Activated CD4-positive, alpha-beta T cell treated with anti-CD3 and anti-CD28 coated beads, Interleukin-2, amount 50 U/mL, for 4 hours (primary cell): ENCODE data around the gene GPC3.
"Not testable (repeated sequence)": the region's sequence is repeated elsewhere in the genome, so short reads cannot be mapped to it uniquely, and the experiment has no call there.

Experiments used
- DNase-seq, 2 experiments: peaks; one replicate each; pipeline ENCODE4 v3.0.0-alpha.2; 2020

The GPC3 gene

GRCh38 chrX:133985164-133985966 is at the start of gene GPC3:
GPC3 (minus strand) TSS chrX:133985594.
- DNase-seq, result peak; percentile 18 to 19

GRCh38 chrX:134032441-134032840 is 47.0 kb upstream of the GPC3 start:
- DNase-seq, result no peak

DNA sequence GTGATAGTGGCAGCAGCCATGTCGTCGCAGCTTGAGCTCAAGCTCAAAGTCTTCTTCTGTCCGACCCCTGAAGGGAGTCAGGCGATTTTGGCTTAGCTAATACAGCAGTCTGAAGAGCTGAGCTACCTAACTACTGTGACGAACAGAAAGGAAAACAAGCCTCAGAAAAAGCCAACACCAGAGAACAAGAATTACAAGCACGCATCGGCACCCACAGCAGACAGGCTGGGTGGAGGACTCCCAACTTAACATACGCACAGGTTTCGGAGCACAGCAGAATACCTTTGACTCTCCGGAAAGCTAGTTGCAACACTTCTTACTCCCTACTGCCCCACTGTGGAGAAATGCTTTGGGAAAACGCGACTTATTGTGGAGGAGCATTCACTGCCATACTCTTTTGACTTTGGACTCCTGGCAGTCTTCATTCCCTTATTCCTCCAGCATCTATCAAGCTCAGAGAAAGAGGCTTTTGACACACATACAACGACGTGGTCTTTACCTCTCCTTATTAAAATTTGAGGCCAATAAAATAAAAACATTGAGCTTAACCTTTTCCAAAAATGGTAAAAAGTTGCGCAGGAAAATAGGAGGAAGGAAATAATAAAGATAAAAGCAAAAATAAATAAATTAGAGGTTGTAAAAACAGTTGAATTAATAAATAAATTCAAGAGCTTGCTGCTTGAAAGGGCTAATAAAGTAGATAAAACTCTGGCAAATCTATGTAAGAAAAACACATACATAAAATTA is 41.3 kb upstream of the GPC3 start:
- peak; percentile 4 to 5 for DNase-seq

GRCh38 chrX:134025986-134026545 is 40.7 kb upstream of the GPC3 start:
- no peak for DNase-seq

- no peak for DNase-seq
Measured at GRCh38 chrX:134024686-134025377, 39.4 kb upstream of the GPC3 start.

DNA sequence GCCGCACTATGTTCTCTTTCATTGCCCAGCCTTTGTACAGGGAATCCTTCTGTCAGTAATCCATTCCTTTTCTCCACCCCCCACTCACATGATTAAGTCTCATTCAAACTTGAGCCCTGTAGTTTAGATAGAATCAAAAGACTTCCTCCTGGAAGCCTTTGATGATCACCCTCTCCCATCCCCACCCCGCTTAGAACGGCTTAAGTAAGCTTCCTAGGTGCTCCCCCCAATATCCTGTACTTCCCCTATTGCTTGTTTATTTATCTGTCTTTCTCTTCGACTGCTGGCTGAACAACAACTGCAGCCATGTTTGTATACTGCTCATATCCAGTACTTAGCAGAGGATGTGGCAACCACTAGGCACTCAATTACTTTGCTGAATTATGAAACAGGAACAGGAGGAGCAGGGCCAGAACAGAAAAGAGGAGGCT is 38.5 kb upstream of the GPC3 start:
- DNase-seq, result no peak

GRCh38 chrX:134020910-134021309 is 35.5 kb upstream of the GPC3 start:
- DNase-seq, result no peak

GRCh38 chrX:134019567-134020206 is 34.3 kb upstream of the GPC3 start:
- no peak for DNase-seq

DNA sequence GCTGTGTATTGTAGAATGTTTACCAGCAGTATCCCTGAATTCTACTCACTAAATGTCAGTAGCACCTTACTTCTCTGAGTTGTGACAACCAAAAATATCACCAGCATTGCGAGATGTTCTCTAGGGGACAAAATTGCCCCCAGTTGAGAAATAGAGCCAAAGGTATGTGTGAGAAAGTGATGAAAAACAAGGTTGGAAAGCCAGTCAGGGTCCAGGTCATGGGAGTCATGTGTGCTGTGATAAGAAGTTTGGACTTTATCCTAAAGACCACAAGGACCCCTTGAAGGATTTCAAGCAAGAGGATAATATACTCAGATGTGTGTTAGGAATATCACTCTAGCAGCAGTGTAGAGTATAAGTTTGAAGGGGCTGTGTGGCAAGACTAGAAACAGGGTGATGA is 30.9 kb upstream of the GPC3 start:
- not testable (repeated sequence) for DNase-seq

- DNase-seq, result not testable (repeated sequence)
Measured at GRCh38 chrX:134015510-134015909, 30.1 kb upstream of the GPC3 start.

DNA sequence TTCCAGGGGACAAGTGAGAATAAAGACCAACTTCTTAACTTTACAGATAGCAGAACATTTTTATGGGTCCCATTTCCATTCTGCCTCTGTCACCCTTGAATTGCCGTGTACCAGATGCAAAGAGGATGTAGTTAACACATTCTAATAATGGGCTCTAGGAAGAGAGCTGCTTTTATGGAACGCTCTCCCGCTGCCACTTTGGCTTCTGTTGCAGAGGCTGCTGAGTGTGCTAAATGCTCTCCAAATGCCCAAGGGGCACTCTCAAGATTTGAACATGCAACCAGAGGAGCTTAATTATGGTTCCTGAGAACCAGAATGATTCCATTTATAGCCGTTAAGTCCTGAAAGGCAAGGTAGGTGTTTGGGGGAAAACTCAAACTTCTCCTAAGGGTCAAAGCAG is 28.1 kb upstream of the GPC3 start:
- DNase-seq, result no peak

DNA sequence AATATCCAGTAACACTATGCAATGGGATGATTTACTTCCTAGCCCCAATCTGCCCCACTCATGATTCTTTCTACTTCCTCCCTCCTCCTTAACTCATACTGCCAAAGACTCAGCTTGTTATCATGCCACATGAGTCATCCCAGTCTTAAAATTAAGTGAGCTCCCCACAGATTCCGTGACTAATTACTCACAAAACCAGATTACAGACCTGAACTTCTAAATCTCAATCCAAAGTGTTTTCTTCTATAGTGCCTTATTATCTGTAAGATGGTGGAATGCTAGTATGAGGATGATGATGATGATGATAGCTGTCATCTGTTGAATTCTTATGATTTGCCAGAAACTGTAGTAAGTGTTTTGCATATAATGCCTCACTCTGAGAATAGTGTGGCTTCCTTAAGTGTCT is 27.7 kb upstream of the GPC3 start:
- no peak for DNase-seq

DNA sequence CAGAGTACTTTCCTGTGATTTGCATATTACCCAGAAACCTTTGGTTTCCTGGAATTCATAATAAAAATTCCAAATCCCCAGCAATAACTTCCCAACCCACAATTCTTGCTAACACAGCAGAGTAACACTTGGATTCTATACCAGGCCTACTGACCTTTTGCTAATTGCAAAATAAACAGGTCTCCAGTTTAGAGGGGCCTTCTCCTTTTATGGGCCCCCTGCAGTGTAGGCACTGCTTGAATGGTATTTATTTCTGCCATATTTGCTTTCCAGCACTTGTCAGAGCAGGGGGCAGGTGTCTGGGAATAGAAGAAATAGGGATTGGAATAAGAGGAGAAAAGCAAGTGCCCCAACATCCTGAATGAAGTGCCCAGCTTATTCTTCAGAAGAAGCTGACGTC is 25.3 kb upstream of the GPC3 start:
- no peak for DNase-seq

GRCh38 chrX:134007716-134008115 is 22.3 kb upstream of the GPC3 start:
- no peak for DNase-seq

- no peak for DNase-seq
Measured at GRCh38 chrX:134006484-134007161, 21.2 kb upstream of the GPC3 start.

GRCh38 chrX:134004084-134004483 is 18.7 kb upstream of the GPC3 start:
- DNase-seq, result no peak

DNA sequence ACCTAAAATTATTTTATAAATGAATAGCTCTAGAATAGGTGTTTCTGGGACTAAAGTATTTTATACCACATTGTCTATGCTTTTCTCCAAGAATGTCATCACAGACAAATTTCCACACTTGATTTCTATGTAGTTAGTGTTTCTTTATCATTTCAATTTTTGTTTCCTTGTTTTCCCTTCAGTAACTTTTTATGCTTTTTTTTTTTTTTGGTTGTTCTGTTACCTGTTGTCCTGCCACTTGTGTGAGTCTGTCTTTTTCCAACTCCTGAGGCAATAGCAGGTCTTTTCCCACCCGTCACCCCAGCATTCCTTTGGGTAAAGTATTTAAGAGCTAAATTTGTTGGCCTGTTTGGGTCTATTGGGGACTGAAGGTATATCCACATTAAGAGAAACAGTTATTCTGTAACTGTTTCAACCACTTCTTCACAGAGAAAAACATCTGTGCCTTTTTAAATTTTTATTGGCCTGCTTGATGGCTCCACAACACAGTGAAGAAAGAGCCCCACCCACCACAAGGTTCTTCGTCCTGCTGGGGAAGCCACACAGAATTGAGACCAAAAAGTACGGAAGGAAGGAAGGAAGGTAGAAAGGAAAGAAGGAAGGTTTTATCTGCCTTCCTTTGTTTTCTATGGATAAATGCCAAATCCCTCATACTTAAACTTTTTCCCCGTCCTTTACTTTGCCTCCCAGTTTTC is 17.7 kb upstream of the GPC3 start:
- no peak for DNase-seq

GRCh38 chrX:134000260-134001245 is 15.2 kb upstream of the GPC3 start:
- DNase-seq, result no peak

- DNase-seq, result no peak
Measured at GRCh38 chrX:133999031-133999705, 13.8 kb upstream of the GPC3 start.

GRCh38 chrX:133995759-133996158 is 10.4 kb upstream of the GPC3 start:
- no peak for DNase-seq
